Measurements from ENCODE around the gene KCTD12.
A peak's percentile ranks its signal among the peaks of the same experiment; 100 is the strongest.

Gene KCTD12

GRCh38 chr13:76879883-76880270 is 6.3 kb downstream of the KCTD12 start:
- DNase-seq (ENCODE audit: insufficient read length, low spot score) (no peak), FAIRE-seq (no peak)
- TF ChIP-seq SPI1 (IDR thresholded peaks at IDR 0.05; ENCODE audit: low read depth, low read length) (no peak), POU2F2 (IDR thresholded peaks at IDR 0.05; ENCODE audit: low read depth, low read length) (no peak), TAF1 (IDR thresholded peaks at IDR 0.05; ENCODE audit: low read depth, low read length) (no peak), POLR2A (IDR thresholded peaks at IDR 0.05; ENCODE audit: low read depth, low read length) (no peak), POLR2AphosphoS5 (IDR thresholded peaks at IDR 0.05; ENCODE audit: low read depth, low read length) (no peak), PAX5 (IDR thresholded peaks at IDR 0.05; ENCODE audit: insufficient read depth, low read length, severe bottlenecking) (no peak)

GRCh38 chr13:76879203-76879882 is 6.9 kb downstream of the KCTD12 start:
- FAIRE-seq: peak; percentile 91
- DNase-seq (ENCODE audit: insufficient read length, low spot score): peak; percentile 32
- TF ChIP-seq POU2F2 (IDR thresholded peaks at IDR 0.05; ENCODE audit: low read depth, low read length): no peak
- TF ChIP-seq SPI1 (IDR thresholded peaks at IDR 0.05; ENCODE audit: low read depth, low read length): peak; percentile 87
- no peak for TF ChIP-seq TAF1 (IDR thresholded peaks at IDR 0.05; ENCODE audit: low read depth, low read length)
- no peak for TF ChIP-seq POLR2A (IDR thresholded peaks at IDR 0.05; ENCODE audit: low read depth, low read length)
- 0 out of 2 replicates have a peak, but pooled peaks have one; percentile 36 for TF ChIP-seq POLR2AphosphoS5 (IDR thresholded peaks at IDR 0.05; ENCODE audit: low read depth, low read length)
- TF ChIP-seq PAX5 (IDR thresholded peaks at IDR 0.05; ENCODE audit: insufficient read depth, low read length, severe bottlenecking): no peak

GRCh38 chr13:76878043-76878442 is 8.2 kb downstream of the KCTD12 start:
- TF ChIP-seq SPI1 (IDR thresholded peaks at IDR 0.05; ENCODE audit: low read depth, low read length) (no peak), POLR2A (IDR thresholded peaks at IDR 0.05; ENCODE audit: low read depth, low read length) (no peak), PAX5 (IDR thresholded peaks at IDR 0.05; ENCODE audit: insufficient read depth, low read length, severe bottlenecking) (no peak), TAF1 (IDR thresholded peaks at IDR 0.05; ENCODE audit: low read depth, low read length) (no peak), POLR2AphosphoS5 (IDR thresholded peaks at IDR 0.05; ENCODE audit: low read depth, low read length) (no peak), POU2F2 (IDR thresholded peaks at IDR 0.05; ENCODE audit: low read depth, low read length) (no peak)
- FAIRE-seq: no peak
- DNase-seq (ENCODE audit: insufficient read length, low spot score): no peak

- no peak for TF ChIP-seq POU2F2 (IDR thresholded peaks at IDR 0.05; ENCODE audit: low read depth, low read length)
- TF ChIP-seq POLR2A (IDR thresholded peaks at IDR 0.05; ENCODE audit: low read depth, low read length): no peak
- no peak for TF ChIP-seq PAX5 (IDR thresholded peaks at IDR 0.05; ENCODE audit: insufficient read depth, low read length, severe bottlenecking)
- no peak for TF ChIP-seq TAF1 (IDR thresholded peaks at IDR 0.05; ENCODE audit: low read depth, low read length)
- TF ChIP-seq POLR2AphosphoS5 (IDR thresholded peaks at IDR 0.05; ENCODE audit: low read depth, low read length): no peak
- no peak for TF ChIP-seq SPI1 (IDR thresholded peaks at IDR 0.05; ENCODE audit: low read depth, low read length)
- no peak for FAIRE-seq
- DNase-seq (ENCODE audit: insufficient read length, low spot score): no peak
These were observed 10.9 kb downstream of the KCTD12 start for GRCh38 chr13:76875271-76875815.

- DNase-seq (ENCODE audit: insufficient read length, low spot score): no peak
- FAIRE-seq: peak; percentile 63
- no peak for TF ChIP-seq POLR2AphosphoS5 (IDR thresholded peaks at IDR 0.05; ENCODE audit: low read depth, low read length)
- TF ChIP-seq SPI1 (IDR thresholded peaks at IDR 0.05; ENCODE audit: low read depth, low read length): peak; percentile 88
- TF ChIP-seq PAX5 (IDR thresholded peaks at IDR 0.05; ENCODE audit: insufficient read depth, low read length, severe bottlenecking): no peak
- no peak for TF ChIP-seq POLR2A (IDR thresholded peaks at IDR 0.05; ENCODE audit: low read depth, low read length)
- no peak for TF ChIP-seq POU2F2 (IDR thresholded peaks at IDR 0.05; ENCODE audit: low read depth, low read length)
These were observed 11.7 kb downstream of the KCTD12 start for GRCh38 chr13:76874479-76874878.

- FAIRE-seq (no peak), DNase-seq (ENCODE audit: insufficient read length, low spot score) (no peak)
- TF ChIP-seq TAF1 (IDR thresholded peaks at IDR 0.05; ENCODE audit: low read depth, low read length): no peak
These were observed 12.8 kb downstream of the KCTD12 start for GRCh38 chr13:76873445-76873844.

GRCh38 chr13:76872675-76873074 is 13.5 kb downstream of the KCTD12 start:
- TF ChIP-seq SPI1 (IDR thresholded peaks at IDR 0.05; ENCODE audit: low read depth, low read length): no peak
- TF ChIP-seq POLR2AphosphoS5 (IDR thresholded peaks at IDR 0.05; ENCODE audit: low read depth, low read length): no peak
- TF ChIP-seq TAF1 (IDR thresholded peaks at IDR 0.05; ENCODE audit: low read depth, low read length): no peak
- no peak for TF ChIP-seq PAX5 (IDR thresholded peaks at IDR 0.05; ENCODE audit: insufficient read depth, low read length, severe bottlenecking)
- no peak for TF ChIP-seq POU2F2 (IDR thresholded peaks at IDR 0.05; ENCODE audit: low read depth, low read length)
- no peak for TF ChIP-seq POLR2A (IDR thresholded peaks at IDR 0.05; ENCODE audit: low read depth, low read length)
- FAIRE-seq (no peak), DNase-seq (ENCODE audit: insufficient read length, low spot score) (no peak)

- TF ChIP-seq PAX5 (IDR thresholded peaks at IDR 0.05; ENCODE audit: insufficient read depth, low read length, severe bottlenecking) (no peak), POLR2AphosphoS5 (IDR thresholded peaks at IDR 0.05; ENCODE audit: low read depth, low read length) (no peak), POU2F2 (IDR thresholded peaks at IDR 0.05; ENCODE audit: low read depth, low read length) (no peak), SPI1 (IDR thresholded peaks at IDR 0.05; ENCODE audit: low read depth, low read length) (no peak), TAF1 (IDR thresholded peaks at IDR 0.05; ENCODE audit: low read depth, low read length) (no peak), POLR2A (IDR thresholded peaks at IDR 0.05; ENCODE audit: low read depth, low read length) (no peak)
- no peak for FAIRE-seq
- DNase-seq (ENCODE audit: insufficient read length, low spot score): no peak
These were observed 14.8 kb downstream of the KCTD12 start for GRCh38 chr13:76871432-76871831.

- FAIRE-seq (no peak), DNase-seq (ENCODE audit: insufficient read length, low spot score) (no peak)
- TF ChIP-seq POLR2A (IDR thresholded peaks at IDR 0.05; ENCODE audit: low read depth, low read length): no peak
- no peak for TF ChIP-seq PAX5 (IDR thresholded peaks at IDR 0.05; ENCODE audit: insufficient read depth, low read length, severe bottlenecking)
- TF ChIP-seq TAF1 (IDR thresholded peaks at IDR 0.05; ENCODE audit: low read depth, low read length): no peak
- no peak for TF ChIP-seq POLR2AphosphoS5 (IDR thresholded peaks at IDR 0.05; ENCODE audit: low read depth, low read length)
- no peak for TF ChIP-seq SPI1 (IDR thresholded peaks at IDR 0.05; ENCODE audit: low read depth, low read length)
- TF ChIP-seq POU2F2 (IDR thresholded peaks at IDR 0.05; ENCODE audit: low read depth, low read length): no peak
These were observed 17.8 kb downstream of the KCTD12 start for GRCh38 chr13:76868371-76868770.
